Activated T-cell treated with anti-CD3 and anti-CD28 coated beads for 1 hour (primary cell): ENCODE results near the gene MAPK9.
A peak's percentile ranks its signal among the peaks of the same experiment; 100 is the strongest.

ENCODE experiments used
- DNase-seq: peaks from one replicate; pipeline ENCODE4 v3.0.0-alpha.2; 2020; ENCODE audit warnings: low read depth

MAPK9 gene

DNA sequence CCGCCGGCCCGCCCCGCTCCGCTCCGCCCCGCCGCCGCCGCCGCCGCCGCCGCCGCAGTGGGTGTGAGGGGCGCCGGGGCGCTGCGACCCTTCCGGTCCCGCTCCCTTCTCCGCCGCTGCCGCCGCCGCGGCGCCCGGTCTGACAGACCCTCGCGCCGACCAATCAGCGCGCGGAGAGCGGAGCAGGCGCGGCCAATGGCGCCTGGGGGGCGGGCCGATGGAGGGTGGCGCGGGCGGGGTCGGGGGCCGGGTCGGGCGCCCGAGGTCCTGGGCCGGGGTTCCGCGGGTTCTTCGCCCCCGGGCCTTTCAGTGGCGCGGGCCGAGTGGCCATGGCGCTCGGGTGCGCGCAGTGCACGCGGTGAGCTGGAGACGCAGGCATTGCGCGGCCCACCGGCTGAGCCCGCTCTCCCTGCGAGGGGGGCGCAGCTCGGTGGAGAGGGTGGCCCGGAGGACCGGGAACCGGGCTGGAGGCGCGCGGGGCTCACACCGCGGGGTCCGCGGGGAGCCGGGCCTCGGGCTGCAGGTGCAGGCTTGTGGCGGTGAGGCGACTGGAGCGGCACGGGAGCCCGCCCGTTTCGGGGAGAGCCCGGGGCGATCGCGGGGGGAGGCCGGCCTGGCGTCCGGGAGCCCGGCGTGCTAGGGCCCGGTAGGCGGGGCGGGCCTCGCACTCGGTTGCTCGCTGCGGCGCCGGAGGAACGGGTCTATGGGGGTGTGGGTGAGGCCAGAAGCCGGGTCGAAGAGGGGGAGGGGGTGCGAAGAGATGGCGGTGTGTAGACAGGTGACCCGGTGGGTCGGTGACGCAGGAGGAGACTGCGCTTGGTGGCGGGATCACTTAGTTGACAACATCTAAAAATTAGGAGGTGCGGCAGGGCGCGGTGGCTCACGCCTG, at the start of gene MAPK9:
Gene MAPK9 (minus strand): TSS at position 141 of the 889 bp plus-strand sequence. CDS start 11,522 bp downstream, outside the sequence.
- DNase-seq = peak; percentile 80

DNA sequence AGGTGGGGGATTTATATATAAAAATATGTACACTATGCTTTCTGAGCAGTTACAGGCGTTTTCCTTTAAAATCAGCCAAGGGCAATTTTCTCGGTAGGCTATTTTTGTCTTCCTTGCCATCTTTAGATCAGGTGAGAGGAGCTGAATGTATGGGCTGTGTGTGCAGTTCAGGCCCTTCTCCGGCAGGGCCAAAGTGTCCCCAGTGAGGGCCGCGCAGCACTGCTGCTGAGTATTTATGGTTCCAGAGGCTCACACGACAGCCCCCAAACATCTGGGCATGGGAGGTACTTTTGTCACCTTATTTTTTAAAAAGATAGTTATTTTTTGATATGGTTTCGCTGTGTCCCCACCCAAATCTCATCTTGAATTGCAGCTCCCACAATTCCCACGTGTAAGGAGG, 49.7 kb upstream of the MAPK9 start:
- DNase-seq = no peak

DNA sequence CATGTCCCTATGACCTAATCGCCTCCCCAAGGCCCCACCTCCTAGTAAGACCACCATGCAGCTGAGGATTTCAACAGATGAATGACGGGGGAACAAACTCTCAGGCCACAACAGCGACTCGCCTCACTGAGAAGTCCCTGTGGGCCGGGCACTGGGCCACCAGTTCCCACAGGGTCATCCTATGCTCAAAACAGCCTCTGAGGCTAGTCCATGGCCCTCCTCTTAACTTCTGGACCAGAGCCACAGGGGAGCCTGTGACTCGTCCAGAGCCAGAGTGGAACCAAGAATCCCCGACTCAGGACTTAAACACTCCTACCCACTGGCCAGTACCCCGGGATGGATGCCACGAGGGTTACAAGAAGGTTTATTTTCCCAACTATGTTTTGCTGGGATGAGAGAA, 49.0 kb upstream of the MAPK9 start:
- DNase-seq = no peak

DNA sequence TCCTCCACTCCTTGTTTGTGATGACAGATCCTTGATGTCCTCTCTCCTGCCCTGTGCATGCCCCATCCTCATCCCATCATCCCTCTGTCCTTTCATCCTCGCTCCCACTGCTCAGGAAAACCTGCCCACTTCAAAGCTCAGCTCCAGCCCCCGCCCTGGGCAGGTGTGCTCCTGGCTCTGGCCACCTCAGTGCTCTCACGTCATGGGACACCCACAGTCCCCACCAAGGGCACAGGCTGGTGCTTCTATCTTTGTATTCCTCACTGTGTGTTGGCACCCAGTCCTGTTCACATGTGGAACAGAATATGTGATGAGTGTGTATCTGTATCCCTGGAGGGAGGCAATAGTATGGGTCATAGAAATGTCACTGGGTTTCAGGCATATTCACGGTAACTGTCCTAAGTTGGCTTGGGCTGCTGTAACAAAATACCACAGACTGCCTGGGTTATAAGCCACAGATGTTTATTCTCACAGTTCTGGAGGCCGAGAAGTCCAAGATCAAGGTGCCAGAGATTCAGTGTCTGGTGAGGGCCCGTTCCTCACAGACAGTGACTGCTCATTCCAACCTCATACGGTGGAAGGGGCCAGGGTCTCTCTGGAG, 47.8 kb upstream of the MAPK9 start:
- no peak for DNase-seq

DNA sequence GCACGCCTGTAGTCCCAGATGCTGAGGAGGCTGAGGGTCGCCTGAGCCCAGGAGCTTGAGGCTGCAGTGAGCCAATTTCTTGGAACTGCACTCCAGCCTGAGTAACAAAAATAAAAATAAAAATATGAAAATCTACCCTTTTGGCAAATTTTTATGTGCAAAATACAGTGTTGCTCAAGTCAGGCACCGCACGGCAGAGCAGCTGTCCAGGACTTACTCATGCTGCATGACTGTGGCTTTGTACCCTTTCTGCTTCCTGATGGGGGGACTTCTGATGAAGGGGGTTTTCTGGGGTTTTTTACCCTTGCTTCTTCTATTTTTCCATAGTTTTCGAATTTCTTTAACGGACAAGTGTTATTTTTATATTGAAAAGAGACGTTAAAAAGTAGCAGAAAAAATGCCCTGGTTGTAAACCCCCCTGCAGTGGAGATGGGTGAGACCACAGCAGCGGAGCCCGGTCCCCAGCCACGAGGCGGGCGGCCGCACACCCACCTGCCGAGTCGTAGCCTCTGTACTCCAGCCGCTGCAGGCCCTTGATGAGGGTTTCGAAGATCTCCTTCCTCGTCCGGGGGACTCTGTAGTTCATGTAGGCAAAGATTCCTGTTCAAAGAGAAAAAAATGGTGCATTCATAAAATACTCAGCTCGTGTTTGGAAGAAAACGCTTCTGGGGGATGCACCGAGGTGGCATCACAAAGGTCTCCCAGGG, 46.3 kb upstream of the MAPK9 start:
- no peak for DNase-seq

DNA sequence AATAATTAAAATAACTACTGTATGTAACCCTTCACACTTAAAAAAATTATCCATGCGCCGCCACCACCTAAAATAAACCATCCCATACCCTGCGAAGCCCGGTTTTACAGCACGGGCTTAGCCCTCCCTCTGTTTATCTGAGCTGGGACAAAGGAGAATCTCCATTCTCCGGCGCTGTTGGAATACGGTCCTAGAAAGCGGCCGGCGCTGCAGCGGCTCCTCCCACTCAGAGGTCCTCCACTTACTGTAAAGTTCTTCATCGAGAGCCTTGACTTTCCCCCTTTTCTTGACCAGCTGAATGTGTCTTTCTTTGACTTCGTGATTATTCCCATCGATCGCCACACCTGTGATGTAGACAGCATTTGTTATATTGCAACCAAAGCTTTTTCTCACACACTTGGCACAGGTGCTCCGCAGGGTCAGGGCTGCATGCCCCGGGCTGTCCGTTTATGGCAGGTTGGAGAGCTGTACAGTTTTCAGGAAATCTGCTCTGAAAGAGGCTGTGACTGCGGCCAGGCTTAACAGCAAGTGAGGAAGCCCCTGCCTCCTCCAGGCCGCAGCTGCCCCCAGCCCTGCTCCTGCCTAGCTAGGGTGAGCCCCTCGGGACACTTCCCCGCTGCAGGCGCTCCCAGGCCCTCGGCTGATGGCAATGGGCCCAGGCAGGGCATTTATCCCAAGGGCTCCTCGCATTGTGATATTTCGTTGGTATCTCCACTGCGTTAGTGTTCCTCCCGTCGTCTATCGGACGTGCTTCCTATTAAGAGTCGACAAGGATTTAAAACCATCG, 44.5 kb upstream of the MAPK9 start:
- DNase-seq = no peak

DNA sequence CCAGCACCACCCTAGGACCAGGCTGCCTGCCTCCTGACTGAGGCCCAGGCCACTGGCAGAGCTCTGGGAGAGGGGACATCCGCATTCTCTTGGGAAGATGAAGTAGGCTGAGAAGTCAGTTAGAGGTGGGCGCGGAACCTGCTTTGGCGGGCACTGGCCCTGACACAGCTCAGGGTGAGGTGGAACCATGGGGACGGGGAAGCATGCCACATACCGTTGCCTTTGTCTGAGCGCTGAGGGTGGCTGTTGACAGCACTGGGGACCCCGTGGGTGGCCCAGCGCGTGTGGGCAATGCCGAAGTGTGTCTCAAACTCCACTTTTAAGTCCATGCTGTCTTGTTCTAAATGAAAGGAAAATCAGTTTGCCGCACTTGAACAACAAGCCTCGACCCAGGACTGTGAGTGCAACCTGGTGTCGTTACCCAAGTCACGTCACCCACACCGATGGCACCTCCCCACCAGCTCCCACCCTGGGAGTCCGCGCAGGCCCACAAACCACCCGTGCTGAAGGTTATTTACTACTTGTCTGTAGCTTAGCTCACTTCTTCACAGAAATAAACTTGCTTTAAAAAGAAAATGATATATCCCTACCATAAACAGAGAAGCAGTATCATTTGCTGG, 43.8 kb upstream of the MAPK9 start:
- DNase-seq = no peak

DNA sequence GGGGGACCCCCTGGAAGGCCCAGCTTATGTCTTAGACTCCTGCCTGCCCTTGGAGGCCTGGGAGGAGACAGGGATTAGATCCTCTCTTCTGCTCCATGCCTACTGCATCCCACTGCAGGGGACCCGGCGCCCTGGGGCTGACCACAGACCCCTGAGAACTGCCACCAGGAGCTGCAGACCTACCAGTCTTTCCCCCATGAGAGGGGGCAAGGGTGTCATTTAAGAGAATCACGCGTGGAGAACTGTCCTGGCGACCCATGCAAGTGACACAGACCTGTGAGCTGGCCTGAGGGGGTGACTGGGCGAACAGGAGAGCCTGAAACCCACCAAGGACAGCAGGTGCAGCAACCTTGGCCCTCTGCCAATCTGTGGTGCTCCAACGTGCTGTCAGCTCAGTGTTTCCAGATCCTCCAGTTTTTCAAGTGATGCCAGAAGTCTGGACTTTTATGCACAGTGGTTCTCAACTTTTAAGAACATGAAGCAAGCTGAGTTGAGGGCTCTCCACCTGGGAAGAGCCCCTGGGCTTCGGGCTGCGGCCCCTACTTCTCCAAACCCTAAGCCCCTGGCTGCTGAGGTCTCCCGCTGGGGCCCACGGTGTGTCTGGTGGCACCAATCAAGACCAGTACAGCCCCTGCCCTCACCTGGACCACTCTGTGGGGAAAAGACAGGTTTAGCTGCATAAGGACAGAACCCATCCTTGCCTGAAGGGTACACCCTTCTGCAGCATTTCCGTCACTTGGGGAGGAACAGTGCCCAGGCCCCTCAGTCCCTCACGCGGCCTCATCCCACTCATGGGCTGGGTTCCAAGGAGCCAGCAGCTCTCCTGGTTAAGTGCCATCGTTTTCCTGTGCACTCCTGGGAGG, 43.1 kb upstream of the MAPK9 start:
- DNase-seq = no peak

DNA sequence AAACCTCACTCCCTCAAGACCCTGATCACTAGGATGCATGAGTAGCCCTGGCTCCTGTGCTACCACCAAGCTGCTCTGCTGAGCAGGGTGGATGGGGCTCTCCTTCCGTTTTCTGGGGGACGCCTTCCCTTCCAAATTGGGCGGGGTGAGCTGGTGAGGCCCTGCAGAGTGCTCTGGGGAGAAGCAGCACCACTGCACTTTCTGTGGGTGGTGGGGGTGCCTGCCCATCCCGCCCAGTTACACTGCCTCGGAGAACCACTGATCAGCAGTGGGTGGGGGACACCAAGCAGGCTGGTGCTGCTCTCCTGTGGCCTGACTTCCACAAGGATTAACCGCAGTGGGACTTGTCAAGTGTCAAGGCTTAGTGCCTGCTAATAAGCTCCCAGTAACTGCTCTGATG, 42.3 kb upstream of the MAPK9 start:
- DNase-seq = no peak

DNA sequence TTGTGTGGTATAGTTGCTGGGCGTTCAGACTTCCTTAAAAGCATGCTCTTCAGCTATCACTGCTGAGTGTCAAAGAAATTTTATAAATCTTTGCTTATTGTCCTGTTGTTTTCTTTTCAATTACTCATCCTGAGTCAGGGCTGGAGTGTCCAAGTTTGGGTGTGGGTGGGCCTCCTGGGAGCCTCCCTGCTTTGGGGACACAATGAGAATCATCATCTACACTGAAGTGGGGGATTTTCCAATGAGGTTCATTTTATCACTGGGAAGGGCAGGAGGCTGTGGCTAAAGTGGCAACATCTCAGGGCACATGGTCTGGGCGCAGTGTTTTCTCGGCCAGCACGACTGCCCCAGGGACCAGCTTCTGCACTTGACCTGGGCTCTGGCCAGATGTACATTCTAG, 41.8 kb upstream of the MAPK9 start:
- DNase-seq = no peak

DNA sequence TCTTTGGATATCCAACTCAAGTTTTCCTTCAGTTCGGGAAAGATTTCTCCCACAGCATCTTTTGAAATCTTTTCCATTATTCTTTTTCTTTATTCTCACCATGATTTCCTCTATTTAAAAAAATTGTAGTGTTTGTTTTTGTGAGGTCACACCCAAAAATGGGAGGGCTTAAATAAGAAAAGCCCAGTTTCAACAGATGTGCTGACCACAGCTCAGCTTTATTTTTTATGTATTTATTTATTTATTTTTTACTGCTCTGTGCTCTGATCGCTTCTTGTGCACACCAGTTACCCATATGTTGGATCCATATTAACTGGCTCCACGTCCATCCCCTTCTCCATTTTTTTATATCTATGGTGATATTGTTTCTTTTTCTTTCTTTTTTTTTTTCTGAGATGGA, 41.0 kb upstream of the MAPK9 start:
- DNase-seq = no peak

DNA sequence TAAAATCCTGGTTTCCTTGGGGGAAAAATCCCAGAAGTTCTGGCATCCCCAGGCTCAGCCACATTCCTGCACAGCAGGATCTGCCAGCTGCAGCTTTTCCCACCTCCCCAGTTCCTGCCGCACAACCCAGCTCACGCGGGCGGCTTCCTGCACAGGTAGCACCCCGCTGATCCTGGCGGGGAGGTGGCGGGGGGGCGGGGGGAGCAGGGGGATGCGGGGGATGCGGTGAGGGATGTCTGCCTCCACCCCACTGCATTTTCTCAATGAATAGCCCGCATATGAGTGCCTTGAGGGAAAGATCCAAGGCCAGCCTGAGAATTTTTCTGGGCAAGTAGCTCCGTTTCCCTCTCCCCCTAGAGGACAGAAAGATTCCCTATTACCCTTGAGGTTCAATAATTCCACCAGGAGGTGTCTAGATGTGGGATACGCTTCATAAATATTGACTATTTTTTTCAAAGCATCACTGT, 40.2 kb upstream of the MAPK9 start:
- no peak for DNase-seq

DNA sequence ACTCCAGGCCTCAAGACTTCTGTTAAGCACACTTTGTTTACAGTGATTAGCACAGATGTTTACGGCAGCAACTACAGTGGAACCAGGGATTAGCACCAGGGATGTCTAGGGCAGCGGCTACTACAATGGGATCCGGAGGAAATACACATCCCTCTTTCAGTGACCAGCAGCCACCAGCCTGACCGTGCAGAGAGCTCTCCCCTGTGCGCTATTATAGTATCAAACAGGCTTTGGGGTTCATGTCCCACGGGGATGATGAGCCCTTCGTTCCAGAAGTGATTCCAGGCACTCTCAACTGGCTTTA, 39.7 kb upstream of the MAPK9 start:
- DNase-seq = no peak

DNA sequence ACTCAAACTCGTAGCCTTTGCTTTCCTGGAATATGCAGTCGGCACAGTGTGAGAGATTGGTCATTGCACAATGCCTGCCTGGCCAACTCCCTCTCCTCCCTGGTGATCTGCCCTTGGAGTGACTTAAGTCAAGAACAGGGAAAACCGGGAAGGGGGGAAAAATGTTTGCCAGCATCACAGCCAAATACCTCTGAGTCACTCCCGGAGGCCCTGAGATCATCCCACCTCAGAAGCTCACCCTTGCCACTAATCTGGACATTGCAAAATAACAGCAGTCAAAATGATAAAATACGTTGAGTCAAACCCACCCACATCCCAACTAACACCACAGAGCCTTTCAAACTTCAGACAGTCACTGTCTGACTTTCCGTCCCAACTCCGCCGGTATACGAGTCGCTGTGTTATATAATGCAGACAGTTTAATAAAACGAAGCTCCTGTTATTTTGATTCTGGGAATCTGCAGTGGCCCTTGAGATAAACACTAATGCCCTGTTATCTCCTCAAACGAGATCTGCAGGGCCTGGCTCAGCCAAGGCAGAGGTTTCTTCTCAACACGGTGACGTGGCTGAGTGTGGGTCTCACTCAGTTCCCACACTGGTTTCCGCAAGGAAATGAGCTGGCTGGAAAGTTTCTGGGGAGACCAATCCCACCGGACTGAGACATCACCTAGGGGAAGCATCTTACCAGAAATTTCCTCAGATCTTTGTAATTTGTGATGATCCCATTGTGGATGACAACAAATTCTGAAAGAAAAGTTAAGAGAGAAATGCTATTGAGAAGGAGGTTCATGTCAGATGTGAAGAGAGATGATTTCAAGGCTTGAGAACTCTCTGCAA, 39.1 kb upstream of the MAPK9 start:
- no peak for DNase-seq

DNA sequence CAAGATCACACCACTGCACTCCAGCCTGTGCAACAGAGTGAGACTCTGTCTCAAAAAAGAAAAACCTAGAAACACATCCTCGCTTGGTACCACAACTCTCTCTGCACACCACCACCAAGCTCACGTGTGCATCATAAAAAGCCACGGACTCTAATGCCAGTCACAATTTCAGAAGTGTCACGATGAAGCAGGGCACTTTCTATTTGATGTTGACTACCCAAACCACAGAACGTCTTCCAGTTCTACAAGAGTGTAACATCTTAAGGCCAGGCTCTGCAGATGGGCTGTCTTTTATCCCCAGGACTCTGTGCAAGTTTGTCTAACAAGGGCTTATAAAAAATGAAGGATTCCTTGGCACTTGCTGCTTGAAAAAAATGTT, 38.4 kb upstream of the MAPK9 start:
- no peak for DNase-seq

DNA sequence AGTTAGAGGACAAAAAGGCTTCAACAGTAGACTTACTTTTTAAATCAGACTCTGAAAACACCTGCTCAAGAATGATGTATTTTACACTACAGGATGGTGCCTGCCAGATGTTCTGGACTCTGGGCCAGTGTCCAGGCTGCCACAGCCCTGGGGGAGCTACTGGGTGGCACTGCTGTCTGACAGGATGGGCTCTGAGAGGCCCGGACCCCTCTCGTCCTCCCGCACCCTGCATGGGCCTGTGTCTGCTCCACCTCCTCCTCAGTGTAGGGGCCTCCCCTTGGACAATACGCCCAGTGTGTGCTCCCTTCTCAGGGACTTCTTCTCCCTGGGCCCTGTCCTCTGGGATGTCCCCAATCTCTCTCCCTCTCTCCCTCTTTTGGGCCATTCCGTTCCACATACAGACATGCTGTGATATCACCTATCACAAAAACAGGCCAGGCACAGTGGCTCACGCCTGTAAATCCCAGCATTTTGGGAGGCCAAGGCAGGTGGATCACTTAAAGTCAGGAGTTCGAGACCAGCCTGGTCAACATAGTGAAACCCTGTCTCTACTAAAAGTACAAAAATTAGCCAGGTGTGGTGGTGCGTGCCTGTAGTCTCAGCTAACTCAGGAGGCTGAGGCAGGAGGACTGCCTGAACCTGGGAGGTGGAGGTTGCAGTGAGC, 37.9 kb upstream of the MAPK9 start:
- DNase-seq = no peak

DNA sequence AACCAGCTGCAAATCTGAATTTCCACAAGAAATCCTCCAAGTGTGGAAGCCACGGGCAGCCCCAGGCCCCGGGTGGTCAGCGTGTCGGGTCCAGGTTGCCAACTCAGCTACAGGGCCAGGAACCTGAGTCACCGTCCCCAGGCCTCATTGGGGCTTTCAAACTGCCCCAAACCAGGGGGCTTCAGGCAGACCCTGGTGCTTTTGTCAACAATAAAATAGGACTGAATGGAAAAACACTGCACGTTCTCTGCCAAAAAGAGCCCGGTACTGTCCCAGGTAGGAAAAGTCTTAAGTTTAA, 37.2 kb upstream of the MAPK9 start:
- DNase-seq = no peak

DNA sequence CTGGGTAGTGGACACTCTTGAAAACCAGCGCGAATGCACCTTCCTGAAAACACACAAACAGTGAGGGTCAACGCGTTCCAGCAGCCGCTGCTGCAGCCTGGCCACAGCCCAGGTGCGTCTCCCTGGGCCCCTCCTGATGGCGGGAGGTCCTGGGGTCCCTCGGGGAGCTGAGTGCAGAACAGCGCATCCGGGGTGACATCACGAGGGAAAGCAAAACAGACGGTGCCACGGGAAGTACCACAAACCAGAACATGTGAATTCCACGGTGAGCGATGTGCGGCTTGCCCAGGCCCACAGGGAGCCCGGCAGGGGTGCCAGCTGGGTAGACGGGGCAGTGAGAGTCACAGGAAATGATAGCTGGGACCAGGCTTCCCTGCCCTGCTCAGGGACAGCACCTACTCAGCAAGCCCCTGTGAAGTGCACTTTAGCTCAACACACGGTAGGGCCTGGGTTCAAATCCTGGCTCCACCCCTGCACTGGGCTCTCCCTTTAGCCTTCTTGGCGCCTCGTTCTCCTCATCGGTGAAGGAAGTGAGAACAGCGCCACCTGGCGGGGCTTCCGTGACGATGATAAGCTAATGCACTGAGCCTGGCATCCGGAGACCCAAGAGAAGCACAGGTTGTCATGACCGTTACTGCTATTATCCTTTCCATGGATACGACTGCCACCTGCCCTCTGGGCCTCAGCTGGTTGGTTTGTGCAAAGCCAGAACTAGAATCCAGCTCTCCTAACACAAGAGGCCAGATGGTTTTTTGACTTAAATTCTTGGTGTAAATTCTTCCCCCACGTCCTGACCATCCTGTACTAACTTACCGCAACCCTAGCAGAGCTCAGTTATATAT, 36.6 kb upstream of the MAPK9 start:
- DNase-seq = peak; percentile 82
